ENCODE results near the gene PDK2. TPM values are rescaled to one million over a fixed set of nuclear protein-coding genes. Genes with fewer than 3 reads are reported as not detected.

The PDK2 gene
- total and polyA plus RNA-seq, 9 of the 15 experiments (the other 6 are each of a cell fraction or from before 2014, with no cell fraction given), result 0.03 to 2.5 (median 1.4) TPM

- TF ChIP-seq ZNF384 (IDR thresholded peaks at IDR 0.05; ENCODE audit: low read depth, low read length) (no peak), TAF1 (IDR thresholded peaks at IDR 0.05; ENCODE audit: control insufficient read depth, extremely low read depth, insufficient read depth, low read length, severe bottlenecking) (peak; percentile 29), ZNF592 (IDR thresholded peaks at IDR 0.05) (peak; percentile 77), ELF4 (CRISPR knock-in tag; IDR thresholded peaks at IDR 0.05) (no peak), ATF1 (CRISPR knock-in tag; IDR thresholded peaks at IDR 0.05) (no peak), ATF1 (tag; IDR thresholded peaks at IDR 0.05) (0 out of 2 replicates have a peak, but pooled peaks have one; percentile 31), ZKSCAN8 (CRISPR knock-in tag; IDR thresholded peaks at IDR 0.05) (no peak), TAL1 (IDR thresholded peaks at IDR 0.05) (no peak), EP400 (IDR thresholded peaks at IDR 0.05) (no peak), POLR3G (IDR thresholded peaks at IDR 0.05; ENCODE audit: extremely low read depth, insufficient read length, insufficient replicate concordance) (no peak), RBBP5 (IDR thresholded peaks at IDR 0.05; ENCODE audit: borderline replicate concordance, insufficient read depth, low read length, poor library complexity, severe bottlenecking) (peak; percentile 96), USF1 (CRISPR knock-in tag; IDR thresholded peaks at IDR 0.05) (no peak), NCOA2 (IDR thresholded peaks at IDR 0.05; ENCODE audit: partially characterized antibody in 2 of 2) (no peak), NR2F6 (CRISPR knock-in tag; IDR thresholded peaks at IDR 0.05) (no peak), DPF2 (IDR thresholded peaks at IDR 0.05) (no peak), NCOA6 (IDR thresholded peaks at IDR 0.05) (peak; percentile 94), L3MBTL2 (IDR thresholded peaks at IDR 0.05) (peak; percentile 79), PURB (CRISPR knock-in tag; IDR thresholded peaks at IDR 0.05; ENCODE audit: low read depth) (no peak), TSHZ1 (CRISPR knock-in tag; IDR thresholded peaks at IDR 0.05) (no peak), ARID2 (IDR thresholded peaks at IDR 0.05) (no peak)
Measured at GRCh38 chr17:50149417-50150353, 54.5 kb downstream of the PDK2 start (continued).

Data from K562 (cell line).